ENCODE data around the gene GNAS. TPM values are rescaled to one million over a fixed set of nuclear protein-coding genes. Genes with fewer than 3 reads are reported as not detected.

GNAS gene
- total and polyA plus RNA-seq, 9 of the 15 experiments (the other 6 are each of a cell fraction or from before 2014, with no cell fraction given): 128 to 648 (median 266) TPM

DNA sequence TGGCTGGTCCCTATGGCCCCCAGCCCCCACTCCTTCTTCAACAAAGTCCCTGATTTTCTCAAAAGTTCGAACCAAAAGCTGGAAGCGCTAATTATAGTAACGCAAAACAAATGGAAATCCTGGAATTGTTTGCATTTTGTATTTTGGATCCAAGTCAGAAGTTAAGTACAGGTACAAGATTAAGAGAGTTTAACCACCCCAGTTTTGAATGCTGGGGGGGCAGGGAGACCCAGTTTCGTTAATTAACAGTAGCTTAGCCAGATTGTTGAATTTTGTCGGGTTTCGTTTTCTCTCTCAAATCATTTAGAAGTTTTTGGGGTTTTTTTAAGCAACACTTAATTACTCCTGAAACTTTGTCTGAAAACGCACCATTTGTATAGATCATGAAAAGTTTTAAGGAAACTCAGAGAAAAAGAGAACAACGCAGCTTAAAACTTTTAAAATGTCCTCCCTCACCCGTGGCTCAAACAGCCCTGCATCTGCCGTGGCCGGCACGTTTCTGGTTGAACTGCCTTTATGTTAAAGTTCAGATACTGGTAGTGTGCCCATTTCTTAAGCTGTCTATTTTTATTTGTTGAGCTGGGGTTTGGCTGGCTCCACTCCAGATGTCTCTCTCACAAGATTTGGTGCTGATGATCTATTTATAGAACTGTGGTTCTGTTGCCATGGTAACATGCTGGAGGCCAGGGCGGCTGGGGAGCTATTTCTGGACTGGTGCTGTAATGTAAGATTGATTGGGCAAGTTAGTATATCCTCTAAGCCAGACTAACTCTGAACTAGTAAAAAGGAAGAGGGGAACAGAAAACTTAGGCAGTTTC is 55.0 kb downstream of the GNAS start:
- peak; percentile 78 for FAIRE-seq
- Histone ChIP-seq H3K4me3 (no peak overlapping the region), H3K36me3 (ENCODE audit: control insufficient read depth, insufficient read depth, low read length) (peaks cover 85% of the 10 kb centered on the region), H3K79me2 (ENCODE audit: control insufficient read depth, insufficient read depth, low read length) (0 out of 3 replicates have a peak, but pooled peaks cover 3% of the 10 kb centered on the region), H3K9me3 (replicated peaks; ENCODE audit: control insufficient read depth, insufficient read depth, low read depth, low read length) (no peaks in the 10 kb centered on the region), H3K9me1 (ENCODE audit: control insufficient read depth, insufficient read depth, low read length) (no peaks in the 10 kb centered on the region), H2AFZ (ENCODE audit: low read depth, low read length) (no peak overlapping the region), H3K4me2 (ENCODE audit: insufficient read depth, low read length) (0 out of 2 replicates have a peak overlapping the region, but pooled peaks have one; percentile 45), H3K27me3 (ENCODE audit: control insufficient read depth in 2 of 2, insufficient read depth in 2 of 2, low read length in 2 of 2) (no peaks in the 10 kb centered on the region; a peak in 1 of 5 replicates), H3K9ac (ENCODE audit: insufficient read depth in 1 of 2, low read depth in 2 of 2, low read length in 2 of 2) (0 out of 4 replicates have a peak overlapping the region, but pooled peaks of 1 of the 2 experiments have one; percentile 15), H3K27ac (ENCODE audit: extremely low read depth, low read depth, low read length) (peak overlapping the region; percentile 44; the same call in 1 of the 3 replicates), H3K4me1 (replicated peaks in 1 of 2; ENCODE audit: control insufficient read depth in 2 of 2, insufficient read depth in 2 of 2, low read length in 2 of 2) (peaks cover 5 to 19% of the 10 kb centered on the region in 2 experiments; a peak in 4 of 5 replicates), H4K20me1 (replicated peaks; ENCODE audit: control insufficient read depth, insufficient read depth, low read length) (peaks cover 6% of the 10 kb centered on the region; the same call in 1 of the 2 replicates)
- POLR2A ChIA-PET: interaction anchor here (0.5 to 2.0 kb wide), 4 partner anchors 8 to 484 kb away, joined by 4 to 9 read pairs (median 6); no protein-coding TSS in a partner anchor
- WGBS (ENCODE audit: insufficient coverage, low coverage, missing lambda C conversion rate): 55% methylated on average over 13 of the region's 13 CpGs
- CTCF ChIA-PET (ENCODE audit: low intra/inter-chr PET ratio): no interaction called here
- no TSS peak for BruUV-seq (replicated peaks)
- in situ Hi-C loops (cut with MboI): no loop called here
- peak; percentile 59 for ATAC-seq
- peak; percentile 51 to 88 (median 68) for DNase-seq (ENCODE audit: extremely low read depth in 1 of 4, low spot score in 3 of 4)
- intact Hi-C loops (cut with micrococcal nuclease): no loop called here
- TF ChIP-seq MAZ (CRISPR knock-in tag; conservative IDR thresholded peaks at IDR 0.05 in 1 of 2, IDR thresholded peaks at IDR 0.05 in 1 of 2) (0 out of 4 replicates have a peak, but pooled peaks of 1 of the 2 experiments have one; percentile 40), ETV6 (IDR thresholded peaks at IDR 0.05; ENCODE audit: borderline replicate concordance in 1 of 2, low read depth in 2 of 2, low read length in 1 of 2) (no peak), ETV6 (CRISPR knock-in tag; IDR thresholded peaks at IDR 0.05; ENCODE audit: borderline replicate concordance) (no peak), ZNF431 (CRISPR knock-in tag; IDR thresholded peaks at IDR 0.05) (no peak)
- TF ChIP-seq, protein P1, sequence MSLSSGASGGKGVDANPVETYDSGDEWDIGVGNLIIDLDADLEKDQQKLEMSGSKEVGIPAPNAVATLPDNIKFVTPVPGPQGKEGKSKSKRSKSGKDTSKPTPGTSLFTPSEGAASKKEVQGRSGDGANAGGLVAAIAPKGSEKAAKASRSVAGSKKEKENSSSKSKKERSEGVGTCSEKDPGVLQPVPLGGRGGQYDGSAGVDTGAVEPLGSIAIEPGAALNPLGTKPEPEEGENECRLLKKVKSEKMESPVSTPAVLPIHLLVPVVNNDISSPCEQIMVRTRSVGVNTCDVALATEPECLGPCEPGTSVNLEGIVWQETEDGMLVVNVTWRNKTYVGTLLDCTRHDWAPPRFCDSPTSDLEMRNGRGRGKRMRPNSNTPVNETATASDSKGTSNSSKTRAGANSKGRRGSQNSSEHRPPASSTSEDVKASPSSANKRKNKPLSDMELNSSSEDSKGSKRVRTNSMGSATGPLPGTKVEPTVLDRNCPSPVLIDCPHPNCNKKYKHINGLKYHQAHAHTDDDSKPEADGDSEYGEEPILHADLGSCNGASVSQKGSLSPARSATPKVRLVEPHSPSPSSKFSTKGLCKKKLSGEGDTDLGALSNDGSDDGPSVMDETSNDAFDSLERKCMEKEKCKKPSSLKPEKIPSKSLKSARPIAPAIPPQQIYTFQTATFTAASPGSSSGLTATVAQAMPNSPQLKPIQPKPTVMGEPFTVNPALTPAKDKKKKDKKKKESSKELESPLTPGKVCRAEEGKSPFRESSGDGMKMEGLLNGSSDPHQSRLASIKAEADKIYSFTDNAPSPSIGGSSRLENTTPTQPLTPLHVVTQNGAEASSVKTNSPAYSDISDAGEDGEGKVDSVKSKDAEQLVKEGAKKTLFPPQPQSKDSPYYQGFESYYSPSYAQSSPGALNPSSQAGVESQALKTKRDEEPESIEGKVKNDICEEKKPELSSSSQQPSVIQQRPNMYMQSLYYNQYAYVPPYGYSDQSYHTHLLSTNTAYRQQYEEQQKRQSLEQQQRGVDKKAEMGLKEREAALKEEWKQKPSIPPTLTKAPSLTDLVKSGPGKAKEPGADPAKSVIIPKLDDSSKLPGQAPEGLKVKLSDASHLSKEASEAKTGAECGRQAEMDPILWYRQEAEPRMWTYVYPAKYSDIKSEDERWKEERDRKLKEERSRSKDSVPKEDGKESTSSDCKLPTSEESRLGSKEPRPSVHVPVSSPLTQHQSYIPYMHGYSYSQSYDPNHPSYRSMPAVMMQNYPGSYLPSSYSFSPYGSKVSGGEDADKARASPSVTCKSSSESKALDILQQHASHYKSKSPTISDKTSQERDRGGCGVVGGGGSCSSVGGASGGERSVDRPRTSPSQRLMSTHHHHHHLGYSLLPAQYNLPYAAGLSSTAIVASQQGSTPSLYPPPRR (CRISPR knock-in tag; IDR thresholded peaks at IDR 0.05; ENCODE audit: borderline replicate concordance): no peak
- TF ChIP-seq, protein P2, sequence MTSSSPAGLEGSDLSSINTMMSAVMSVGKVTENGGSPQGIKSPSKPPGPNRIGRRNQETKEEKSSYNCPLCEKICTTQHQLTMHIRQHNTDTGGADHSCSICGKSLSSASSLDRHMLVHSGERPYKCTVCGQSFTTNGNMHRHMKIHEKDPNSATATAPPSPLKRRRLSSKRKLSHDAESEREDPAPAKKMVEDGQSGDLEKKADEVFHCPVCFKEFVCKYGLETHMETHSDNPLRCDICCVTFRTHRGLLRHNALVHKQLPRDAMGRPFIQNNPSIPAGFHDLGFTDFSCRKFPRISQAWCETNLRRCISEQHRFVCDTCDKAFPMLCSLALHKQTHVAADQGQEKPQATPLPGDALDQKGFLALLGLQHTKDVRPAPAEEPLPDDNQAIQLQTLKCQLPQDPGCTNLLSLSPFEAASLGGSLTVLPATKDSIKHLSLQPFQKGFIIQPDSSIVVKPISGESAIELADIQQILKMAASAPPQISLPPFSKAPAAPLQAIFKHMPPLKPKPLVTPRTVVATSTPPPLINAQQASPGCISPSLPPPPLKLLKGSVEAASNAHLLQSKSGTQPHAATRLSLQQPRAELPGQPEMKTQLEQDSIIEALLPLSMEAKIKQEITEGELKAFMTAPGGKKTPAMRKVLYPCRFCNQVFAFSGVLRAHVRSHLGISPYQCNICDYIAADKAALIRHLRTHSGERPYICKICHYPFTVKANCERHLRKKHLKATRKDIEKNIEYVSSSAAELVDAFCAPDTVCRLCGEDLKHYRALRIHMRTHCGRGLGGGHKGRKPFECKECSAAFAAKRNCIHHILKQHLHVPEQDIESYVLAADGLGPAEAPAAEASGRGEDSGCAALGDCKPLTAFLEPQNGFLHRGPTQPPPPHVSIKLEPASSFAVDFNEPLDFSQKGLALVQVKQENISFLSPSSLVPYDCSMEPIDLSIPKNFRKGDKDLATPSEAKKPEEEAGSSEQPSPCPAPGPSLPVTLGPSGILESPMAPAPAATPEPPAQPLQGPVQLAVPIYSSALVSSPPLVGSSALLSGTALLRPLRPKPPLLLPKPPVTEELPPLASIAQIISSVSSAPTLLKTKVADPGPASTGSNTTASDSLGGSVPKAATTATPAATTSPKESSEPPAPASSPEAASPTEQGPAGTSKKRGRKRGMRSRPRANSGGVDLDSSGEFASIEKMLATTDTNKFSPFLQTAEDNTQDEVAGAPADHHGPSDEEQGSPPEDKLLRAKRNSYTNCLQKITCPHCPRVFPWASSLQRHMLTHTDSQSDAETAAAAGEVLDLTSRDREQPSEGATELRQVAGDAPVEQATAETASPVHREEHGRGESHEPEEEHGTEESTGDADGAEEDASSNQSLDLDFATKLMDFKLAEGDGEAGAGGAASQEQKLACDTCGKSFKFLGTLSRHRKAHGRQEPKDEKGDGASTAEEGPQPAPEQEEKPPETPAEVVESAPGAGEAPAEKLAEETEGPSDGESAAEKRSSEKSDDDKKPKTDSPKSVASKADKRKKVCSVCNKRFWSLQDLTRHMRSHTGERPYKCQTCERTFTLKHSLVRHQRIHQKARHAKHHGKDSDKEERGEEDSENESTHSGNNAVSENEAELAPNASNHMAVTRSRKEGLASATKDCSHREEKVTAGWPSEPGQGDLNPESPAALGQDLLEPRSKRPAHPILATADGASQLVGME (CRISPR knock-in tag; IDR thresholded peaks at IDR 0.05): 0 out of 2 replicates have a peak, but pooled peaks have one; percentile 28
